GM19455 (cell line): Measurements from ENCODE around the gene STEAP3.

Experiments used
- ATAC-seq: cut with Tn5 transposase; IDR thresholded peaks from one replicate; pipeline ENCODE4 v1.9.1; 2021; ENCODE audit not compliant: unreplicated experiment

The STEAP3 gene

GRCh38 chr2:119290859-119291587 is 67.4 kb downstream of the STEAP3 start:
- ATAC-seq = no peak

GRCh38 chr2:119291588-119292167 is 68.0 kb downstream of the STEAP3 start:
- ATAC-seq = no peak

- ATAC-seq = no peak
Observed at GRCh38 chr2:119292226-119292625, 68.6 kb downstream of the STEAP3 start.

- no peak for ATAC-seq
Observed at GRCh38 chr2:119293254-119293653, 69.6 kb downstream of the STEAP3 start.

GRCh38 chr2:119293900-119294299 is 70.3 kb downstream of the STEAP3 start:
- no peak for ATAC-seq

GRCh38 chr2:119294671-119295070 is 71.0 kb downstream of the STEAP3 start:
- ATAC-seq = no peak

- ATAC-seq = no peak
Observed at GRCh38 chr2:119295688-119296375, 72.2 kb downstream of the STEAP3 start.

- ATAC-seq = no peak
Observed at GRCh38 chr2:119301413-119301812, 77.8 kb downstream of the STEAP3 start.

- ATAC-seq = no peak
Observed at GRCh38 chr2:119304847-119305246, 81.2 kb downstream of the STEAP3 start.

GRCh38 chr2:119305497-119306195 is 82.0 kb downstream of the STEAP3 start:
- ATAC-seq = no peak

GRCh38 chr2:119306196-119306590 is 82.6 kb downstream of the STEAP3 start:
- no peak for ATAC-seq

GRCh38 chr2:119307419-119308140 is 83.9 kb downstream of the STEAP3 start:
- no peak for ATAC-seq

GRCh38 chr2:119308793-119309330 is 85.2 kb downstream of the STEAP3 start:
- no peak for ATAC-seq

- peak; percentile 12 for ATAC-seq
Observed at GRCh38 chr2:119311371-119311770, 87.7 kb downstream of the STEAP3 start.

- no peak for ATAC-seq
Observed at GRCh38 chr2:119311831-119312230, 88.2 kb downstream of the STEAP3 start.
